ENCODE measurements around the gene GUCY1A2.

The GUCY1A2 gene

DNA sequence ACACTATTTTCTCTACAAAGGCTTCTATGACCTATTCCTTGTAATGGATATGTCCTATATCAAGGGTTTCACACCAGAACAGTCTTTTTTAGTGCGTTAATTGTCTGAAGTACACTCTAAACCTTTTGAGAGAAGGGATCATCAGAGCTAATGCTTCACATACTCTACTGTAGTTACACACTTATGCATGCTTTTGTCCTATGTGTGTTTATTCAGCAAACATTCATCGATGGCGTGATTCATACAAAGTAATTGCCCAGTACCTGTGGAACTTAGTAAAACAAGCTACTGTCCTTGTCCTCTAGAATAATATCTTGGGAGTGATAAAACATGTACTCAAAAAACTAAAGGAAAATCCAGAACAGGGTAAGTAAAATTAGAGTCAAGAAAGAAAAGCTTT, 139.2 kb downstream of the GUCY1A2 start:
- no peak overlapping the region for H3K23ac ChIP-seq (ENCODE audit: low read depth, low read length, poor library complexity)
- H4K91ac ChIP-seq (ENCODE audit: low read depth, low read length, poor library complexity): no peak overlapping the region
- no peak overlapping the region for H3K27ac ChIP-seq (replicated peaks; ENCODE audit: low read length)
- H3K18ac ChIP-seq (ENCODE audit: low read length): no peak overlapping the region
- H2BK15ac ChIP-seq (ENCODE audit: low read length): no peak overlapping the region
- H3K9ac ChIP-seq (ENCODE audit: low read depth, low read length, poor library complexity): no peak overlapping the region
- peaks cover 2 to 6% of the 10 kb centered on the region in 2 donors for H3K4me1 ChIP-seq (ENCODE audit: control insufficient read depth in 2 of 2, insufficient read depth in 1 of 2, low read depth in 1 of 2, low read length in 2 of 2)
- no peaks in the 10 kb centered on the region for H3K9me3 ChIP-seq (replicated peaks in 1 of 2; ENCODE audit: control insufficient read depth in 2 of 2, insufficient read depth in 1 of 2, low read depth in 1 of 2, low read length in 2 of 2)
- DNase-seq (ENCODE audit: low spot score): no peak
- no peak overlapping the region for H2AK5ac ChIP-seq (ENCODE audit: low read depth, low read length)
- no peaks in the 10 kb centered on the region for H3K27me3 ChIP-seq (ENCODE audit: control insufficient read depth in 3 of 3, insufficient read depth in 3 of 3, low read depth in 1 of 3, low read length in 3 of 3)
- no peaks in the 10 kb centered on the region for H3K36me3 ChIP-seq (replicated peaks in 1 of 2; ENCODE audit: control insufficient read depth in 2 of 2, insufficient read depth in 2 of 2, low read length in 2 of 2)
- H3K14ac ChIP-seq (ENCODE audit: low read length): no peak overlapping the region
- H2AFZ ChIP-seq (ENCODE audit: low read length): no peak overlapping the region
- H2BK12ac ChIP-seq (ENCODE audit: low read length): no peak overlapping the region
- no peaks in the 10 kb centered on the region for H3K79me1 ChIP-seq (ENCODE audit: low read depth, low read length)
- H2BK120ac ChIP-seq (ENCODE audit: low read depth, low read length): no peak overlapping the region
- H3K4me2 ChIP-seq (ENCODE audit: insufficient read depth, low read length, poor library complexity, severe bottlenecking): no peak overlapping the region
- no peak overlapping the region for H2BK5ac ChIP-seq (ENCODE audit: low read length)
- no peak overlapping the region for H3K4ac ChIP-seq (ENCODE audit: low read length)
- no peak overlapping the region for H3K4me3 ChIP-seq (ENCODE audit: low read length in 2 of 2)
- WGBS, 2 donors (ENCODE audit: extremely low coverage in 2 of 2, insufficient read length in 2 of 2, insufficient replicate concordance in 1 of 2): no CpG with 5 or more reads among the region's 3 CpGs
- H4K8ac ChIP-seq (ENCODE audit: low read depth, low read length): no peak overlapping the region

- Histone ChIP-seq H3K14ac (ENCODE audit: low read length) (no peak overlapping the region), H3K23ac (ENCODE audit: low read depth, low read length, poor library complexity) (no peak overlapping the region), H3K27ac (replicated peaks; ENCODE audit: low read length) (no peak overlapping the region), H2BK15ac (ENCODE audit: low read length) (no peak overlapping the region), H4K8ac (ENCODE audit: low read depth, low read length) (no peak overlapping the region), H3K4me2 (ENCODE audit: insufficient read depth, low read length, poor library complexity, severe bottlenecking) (no peak overlapping the region), H3K9ac (ENCODE audit: low read depth, low read length, poor library complexity) (no peak overlapping the region), H2AFZ (ENCODE audit: low read length) (no peak overlapping the region), H3K27me3 (ENCODE audit: control insufficient read depth in 3 of 3, insufficient read depth in 3 of 3, low read depth in 1 of 3, low read length in 3 of 3) (no peaks in the 10 kb centered on the region), H3K36me3 (replicated peaks in 1 of 2; ENCODE audit: control insufficient read depth in 2 of 2, insufficient read depth in 2 of 2, low read length in 2 of 2) (no peaks in the 10 kb centered on the region), H3K4me1 (ENCODE audit: control insufficient read depth in 2 of 2, insufficient read depth in 1 of 2, low read depth in 1 of 2, low read length in 2 of 2) (peaks cover 0 to 3% of the 10 kb centered on the region in 2 donors), H2BK5ac (ENCODE audit: low read length) (no peak overlapping the region), H3K18ac (ENCODE audit: low read length) (no peak overlapping the region), H3K4me3 (ENCODE audit: low read length in 2 of 2) (no peak overlapping the region), H2BK12ac (ENCODE audit: low read length) (no peak overlapping the region), H4K91ac (ENCODE audit: low read depth, low read length, poor library complexity) (no peak overlapping the region), H2AK5ac (ENCODE audit: low read depth, low read length) (no peak overlapping the region), H3K4ac (ENCODE audit: low read length) (no peak overlapping the region), H3K79me1 (ENCODE audit: low read depth, low read length) (no peaks in the 10 kb centered on the region), H3K9me3 (replicated peaks in 1 of 2; ENCODE audit: control insufficient read depth in 2 of 2, insufficient read depth in 1 of 2, low read depth in 1 of 2, low read length in 2 of 2) (no peaks in the 10 kb centered on the region), H2BK120ac (ENCODE audit: low read depth, low read length) (no peak overlapping the region)
- DNase-seq (ENCODE audit: low spot score): no peak
These were observed 143.3 kb downstream of the GUCY1A2 start for GRCh38 chr11:106875013-106875412.

DNA sequence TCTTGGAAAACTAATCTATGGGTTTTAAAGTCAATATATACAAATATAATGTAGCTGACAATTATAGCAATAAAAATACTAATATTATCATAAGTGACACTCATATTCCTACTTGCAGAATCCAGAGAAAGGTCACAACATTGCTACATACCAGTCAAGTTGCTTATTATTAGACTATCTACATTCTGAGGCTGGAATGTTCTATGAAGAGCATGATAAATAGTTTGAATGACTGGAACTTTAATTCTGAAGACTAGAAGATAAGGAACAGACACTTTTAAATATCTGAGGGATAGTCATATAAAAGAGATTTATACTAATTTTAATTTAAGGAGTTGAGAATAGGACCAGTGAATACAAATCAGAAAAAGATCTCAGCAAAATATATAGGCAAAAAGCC, 146.0 kb downstream of the GUCY1A2 start:
- H2BK5ac ChIP-seq (ENCODE audit: low read length): no peak overlapping the region
- no peak overlapping the region for H2AK5ac ChIP-seq (ENCODE audit: low read depth, low read length)
- H3K23ac ChIP-seq (ENCODE audit: low read depth, low read length, poor library complexity): no peak overlapping the region
- H3K4me2 ChIP-seq (ENCODE audit: insufficient read depth, low read length, poor library complexity, severe bottlenecking): no peak overlapping the region
- no peak overlapping the region for H3K4me3 ChIP-seq (ENCODE audit: low read length in 2 of 2)
- no peaks in the 10 kb centered on the region for H3K36me3 ChIP-seq (replicated peaks in 1 of 2; ENCODE audit: control insufficient read depth in 2 of 2, insufficient read depth in 2 of 2, low read length in 2 of 2)
- no peak overlapping the region for H2BK12ac ChIP-seq (ENCODE audit: low read length)
- H3K18ac ChIP-seq (ENCODE audit: low read length): no peak overlapping the region
- DNase-seq (ENCODE audit: low spot score): no peak
- H3K4me1 ChIP-seq (ENCODE audit: control insufficient read depth in 2 of 2, insufficient read depth in 1 of 2, low read depth in 1 of 2, low read length in 2 of 2): no peaks in the 10 kb centered on the region
- no peak overlapping the region for H2AFZ ChIP-seq (ENCODE audit: low read length)
- H3K9ac ChIP-seq (ENCODE audit: low read depth, low read length, poor library complexity): no peak overlapping the region
- no peak overlapping the region for H3K14ac ChIP-seq (ENCODE audit: low read length)
- H3K27me3 ChIP-seq (ENCODE audit: control insufficient read depth in 3 of 3, insufficient read depth in 3 of 3, low read depth in 1 of 3, low read length in 3 of 3): no peaks in the 10 kb centered on the region
- no peak overlapping the region for H3K27ac ChIP-seq (replicated peaks; ENCODE audit: low read length)
- no peak overlapping the region for H4K91ac ChIP-seq (ENCODE audit: low read depth, low read length, poor library complexity)
- H3K79me1 ChIP-seq (ENCODE audit: low read depth, low read length): no peaks in the 10 kb centered on the region
- H3K4ac ChIP-seq (ENCODE audit: low read length): no peak overlapping the region
- no peak overlapping the region for H4K8ac ChIP-seq (ENCODE audit: low read depth, low read length)
- H3K9me3 ChIP-seq (replicated peaks in 1 of 2; ENCODE audit: control insufficient read depth in 2 of 2, insufficient read depth in 1 of 2, low read depth in 1 of 2, low read length in 2 of 2): no peaks in the 10 kb centered on the region
- H2BK15ac ChIP-seq (ENCODE audit: low read length): no peak overlapping the region
- no peak overlapping the region for H2BK120ac ChIP-seq (ENCODE audit: low read depth, low read length)

DNA sequence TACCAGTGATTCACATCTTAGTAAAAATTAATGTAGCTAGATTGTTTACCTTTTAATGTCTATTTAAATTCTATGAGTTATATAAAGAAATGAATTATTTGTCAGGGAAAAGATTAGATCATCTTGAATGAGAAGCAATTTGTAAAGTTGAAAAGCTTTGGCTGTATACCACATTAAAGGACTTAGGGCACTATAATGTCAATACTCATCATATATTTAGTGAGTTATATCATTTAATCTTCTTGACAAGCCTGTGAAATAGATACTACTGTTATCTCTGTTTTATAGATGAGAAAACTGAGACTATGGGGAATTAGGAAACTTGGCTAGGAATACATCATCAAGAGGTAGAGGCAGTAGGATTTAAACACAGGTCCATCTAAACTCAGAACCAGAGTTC, 160.1 kb downstream of the GUCY1A2 start:
- no peak overlapping the region for H4K91ac ChIP-seq (ENCODE audit: low read depth, low read length, poor library complexity)
- no peak overlapping the region for H3K14ac ChIP-seq (ENCODE audit: low read length)
- H3K36me3 ChIP-seq (replicated peaks in 1 of 2; ENCODE audit: control insufficient read depth in 2 of 2, insufficient read depth in 2 of 2, low read length in 2 of 2): no peaks in the 10 kb centered on the region
- no peak overlapping the region for H3K18ac ChIP-seq (ENCODE audit: low read length)
- H3K79me1 ChIP-seq (ENCODE audit: low read depth, low read length): no peaks in the 10 kb centered on the region
- no peak overlapping the region for H3K4ac ChIP-seq (ENCODE audit: low read length)
- no peak overlapping the region for H4K8ac ChIP-seq (ENCODE audit: low read depth, low read length)
- no peaks in the 10 kb centered on the region for H3K27me3 ChIP-seq (ENCODE audit: control insufficient read depth in 3 of 3, insufficient read depth in 3 of 3, low read depth in 1 of 3, low read length in 3 of 3)
- no peak overlapping the region for H3K23ac ChIP-seq (ENCODE audit: low read depth, low read length, poor library complexity)
- H3K27ac ChIP-seq (replicated peaks; ENCODE audit: low read length): no peak overlapping the region
- no peak overlapping the region for H2AFZ ChIP-seq (ENCODE audit: low read length)
- no peak overlapping the region for H3K4me3 ChIP-seq (ENCODE audit: low read length in 2 of 2)
- H3K9me3 ChIP-seq (replicated peaks in 1 of 2; ENCODE audit: control insufficient read depth in 2 of 2, insufficient read depth in 1 of 2, low read depth in 1 of 2, low read length in 2 of 2): peaks cover 2 to 6% of the 10 kb centered on the region in 2 donors
- H3K4me1 ChIP-seq (ENCODE audit: control insufficient read depth in 2 of 2, insufficient read depth in 1 of 2, low read depth in 1 of 2, low read length in 2 of 2): no peaks in the 10 kb centered on the region
- no peak overlapping the region for H2AK5ac ChIP-seq (ENCODE audit: low read depth, low read length)
- no peak overlapping the region for H2BK15ac ChIP-seq (ENCODE audit: low read length)
- H2BK5ac ChIP-seq (ENCODE audit: low read length): no peak overlapping the region
- H3K4me2 ChIP-seq (ENCODE audit: insufficient read depth, low read length, poor library complexity, severe bottlenecking): no peak overlapping the region
- H3K9ac ChIP-seq (ENCODE audit: low read depth, low read length, poor library complexity): no peak overlapping the region
- DNase-seq (ENCODE audit: low spot score): no peak
- H2BK12ac ChIP-seq (ENCODE audit: low read length): no peak overlapping the region
- H2BK120ac ChIP-seq (ENCODE audit: low read depth, low read length): no peak overlapping the region
